GM19240 (cell line): ENCODE measurements around the gene S100PBP.
"Not testable (repeated sequence)": the region's sequence is repeated elsewhere in the genome, so short reads cannot be mapped to it uniquely, and the experiment has no call there.

Experiments used
- DNase-seq: peaks from one replicate; pipeline ENCODE4 v3.0.0; 2011; ENCODE audit warnings: low spot score; ENCODE audit not compliant: insufficient read length

S100PBP gene

GRCh38 chr1:32900371-32900955 lies 83.0 kb downstream of the S100PBP start:
- no peak for DNase-seq

GRCh38 chr1:32900956-32901822 lies 83.7 kb downstream of the S100PBP start, which contains the start of gene TMEM54:
Gene TMEM54 (minus strand): TSS chr1:32901389. CDS start chr1:32901238, 151 bp downstream.
- peak; percentile 5 for DNase-seq

GRCh38 chr1:32901823-32902534 lies 84.5 kb downstream of the S100PBP start:
- DNase-seq: no peak

GRCh38 chr1:32902535-32902920 lies 85.1 kb downstream of the S100PBP start:
- DNase-seq: peak; percentile 0

GRCh38 chr1:32903991-32904785 lies 86.7 kb downstream of the S100PBP start:
- DNase-seq: no peak

- no peak for DNase-seq
These were observed 87.3 kb downstream of the S100PBP start for GRCh38 chr1:32904797-32905196.

GRCh38 chr1:32905588-32905987 lies 88.1 kb downstream of the S100PBP start:
- not testable (repeated sequence) for DNase-seq

GRCh38 chr1:32906654-32907053 lies 89.2 kb downstream of the S100PBP start:
- no peak for DNase-seq

GRCh38 chr1:32907435-32907834 lies 90.0 kb downstream of the S100PBP start:
- DNase-seq: no peak
